Prostate gland (tissue), 2 donors: ENCODE measurements around the gene MRPL14. TPM values are rescaled to one million over a fixed set of nuclear protein-coding genes. Genes with fewer than 3 reads are reported as not detected.
A peak's percentile ranks its signal among the peaks of the same experiment; 100 is the strongest.

Source experiments
- DNase-seq: peaks from one replicate; pipeline ENCODE4 v3.0.0-alpha.2; 2019; ENCODE audit warnings: low spot score
- H3K27ac ChIP-seq, 2 donors: fragments of 200-600 bp; sonication (generic); 2 replicates each; pipeline ENCODE4 v1.5.1; 2017 to 2019
- H3K27me3 ChIP-seq: fragments of 200-600 bp; sonication (generic); replicated peaks from 2 replicates; pipeline ENCODE4 v1.5.1; 2019; ENCODE audit not compliant: insufficient read depth
- H3K36me3 ChIP-seq, 2 donors: fragments of 200-600 bp; sonication (generic); 1 replicate in 1 of 2; 2 replicates in 1 of 2; pipeline versions ENCODE4 v1.5.1 to v1.8.1; 2017 to 2019
- H3K4me1 ChIP-seq: fragments of 200-600 bp; sonication (generic); replicated peaks from 2 replicates; pipeline ENCODE4 v1.5.1; 2019
- H3K4me3 ChIP-seq, 2 donors: fragments of 200-600 bp; sonication (generic); 2 replicates each; pipeline ENCODE4 v1.5.1; 2017 to 2019
- H3K9me3 ChIP-seq: fragments of 200-600 bp; sonication (generic); 2 replicates; pipeline ENCODE4 v1.5.1; 2017
- POLR2A ChIP-seq: fragments of 450-650 bp; IDR thresholded peaks from one replicate; pipeline ENCODE4 v1.6.1; 2016; ENCODE audit warnings: antibody characterized with exemption, mild to moderate bottlenecking
- POLR2AphosphoS5 ChIP-seq: sonication (generic); formaldehyde crosslinking; IDR thresholded peaks from one replicate; pipeline ENCODE4 v1.6.1; 2017; ENCODE audit warnings: antibody characterized with exemption
- WGBS: methylation state at CpG from one replicate; pipeline ENCODE4 v1.1.5; 2018; 5-methylcytosine and 5-hydroxymethylcytosine counted together
- intact Hi-C: fragments of 100-400 bp; cut with DNase I; formaldehyde crosslinking; loops from one replicate; pipeline ENCODE4 v1.14.2; 2022
- total RNA-seq, 2 donors: library from RNA; depleted of rRNA; stranded (reverse); fragments of >200 nt; gene quantifications; one replicate each; pipeline ENCODE4 v1.1.0, GENCODE V29; 2016
- TF ChIP-seq, protein P1 (sequence below), 4 experiments: fragments of 200-600 bp in 2 of 4; fragments of 450-650 bp in 2 of 4; sonication (generic) in 2 of 4; IDR thresholded peaks; 1 replicate in 3 of 4; 2 replicates in 1 of 4; pipeline ENCODE4 v1.5.1; 2016 to 2019; ENCODE audit warnings: antibody characterized with exemption in 4 of 4, mild to moderate bottlenecking in 2 of 4, moderate library complexity in 2 of 4

Gene MRPL14
- total RNA-seq, 2 donors from 2014 or later = 35.7 to 48.1 TPM

DNA sequence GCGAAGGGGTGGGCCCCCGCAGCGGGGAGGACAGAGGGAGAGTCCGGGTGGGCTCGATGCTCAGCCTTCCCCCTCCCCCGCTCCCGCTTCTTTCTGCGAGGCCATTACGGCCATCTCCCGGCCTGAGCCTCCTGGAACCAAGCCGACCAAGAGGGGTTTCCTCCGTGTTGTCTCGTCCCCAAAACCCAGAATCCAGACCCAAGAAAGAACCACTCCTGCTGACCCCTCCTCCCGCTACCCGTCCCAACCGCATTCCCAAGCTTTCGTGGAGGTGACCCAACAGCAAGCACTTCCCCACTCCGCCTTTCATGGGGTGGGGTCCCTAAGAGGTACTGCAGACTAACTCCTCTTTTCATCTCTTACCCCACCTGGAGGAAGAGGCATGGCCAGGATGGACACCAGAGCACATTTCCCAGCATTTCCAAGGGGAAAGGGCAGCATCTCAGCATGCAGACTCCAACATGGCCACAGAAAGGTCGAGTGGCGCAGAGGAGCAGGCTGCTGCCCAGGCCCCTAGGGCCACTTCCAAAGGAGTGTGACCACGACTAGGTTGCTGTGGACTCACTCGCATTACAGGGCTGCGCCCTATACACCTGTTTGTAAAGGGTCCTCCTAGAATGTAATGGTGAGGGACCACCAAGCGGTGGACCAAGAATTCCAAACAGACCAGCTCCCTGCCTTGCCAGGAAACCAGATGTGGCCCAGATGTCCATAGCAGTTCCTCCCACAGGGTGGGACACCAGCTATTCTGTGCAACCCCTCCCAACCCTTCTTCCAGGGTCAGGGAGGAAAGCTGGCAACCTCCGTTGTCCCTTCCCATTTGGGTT, 53.4 kb downstream of the MRPL14 start:
- H3K4me3 ChIP-seq = peak overlapping the region; percentile 31 to 39
- peak overlapping the region; percentile 52 to 64 for H3K27ac ChIP-seq
- TF ChIP-seq POLR2AphosphoS5 (no peak), POLR2A (no peak)
- TF ChIP-seq, protein P1, sequence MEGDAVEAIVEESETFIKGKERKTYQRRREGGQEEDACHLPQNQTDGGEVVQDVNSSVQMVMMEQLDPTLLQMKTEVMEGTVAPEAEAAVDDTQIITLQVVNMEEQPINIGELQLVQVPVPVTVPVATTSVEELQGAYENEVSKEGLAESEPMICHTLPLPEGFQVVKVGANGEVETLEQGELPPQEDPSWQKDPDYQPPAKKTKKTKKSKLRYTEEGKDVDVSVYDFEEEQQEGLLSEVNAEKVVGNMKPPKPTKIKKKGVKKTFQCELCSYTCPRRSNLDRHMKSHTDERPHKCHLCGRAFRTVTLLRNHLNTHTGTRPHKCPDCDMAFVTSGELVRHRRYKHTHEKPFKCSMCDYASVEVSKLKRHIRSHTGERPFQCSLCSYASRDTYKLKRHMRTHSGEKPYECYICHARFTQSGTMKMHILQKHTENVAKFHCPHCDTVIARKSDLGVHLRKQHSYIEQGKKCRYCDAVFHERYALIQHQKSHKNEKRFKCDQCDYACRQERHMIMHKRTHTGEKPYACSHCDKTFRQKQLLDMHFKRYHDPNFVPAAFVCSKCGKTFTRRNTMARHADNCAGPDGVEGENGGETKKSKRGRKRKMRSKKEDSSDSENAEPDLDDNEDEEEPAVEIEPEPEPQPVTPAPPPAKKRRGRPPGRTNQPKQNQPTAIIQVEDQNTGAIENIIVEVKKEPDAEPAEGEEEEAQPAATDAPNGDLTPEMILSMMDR (IDR thresholded peaks at IDR 0.05) = no peak
- no peaks in the 10 kb centered on the region for H3K27me3 ChIP-seq
- peaks cover 11% of the 10 kb centered on the region for H3K4me1 ChIP-seq
- no peak for DNase-seq
- H3K9me3 ChIP-seq = no peaks in the 10 kb centered on the region
- intact Hi-C loops = loop anchor here (1.0 kb wide), 1 partner anchor 304 kb away; the partner anchor contains the start of gene VEGFA
- WGBS = 25% methylated on average over 25 of the region's 25 CpGs
- no peaks in the 10 kb centered on the region for H3K36me3 ChIP-seq

DNA sequence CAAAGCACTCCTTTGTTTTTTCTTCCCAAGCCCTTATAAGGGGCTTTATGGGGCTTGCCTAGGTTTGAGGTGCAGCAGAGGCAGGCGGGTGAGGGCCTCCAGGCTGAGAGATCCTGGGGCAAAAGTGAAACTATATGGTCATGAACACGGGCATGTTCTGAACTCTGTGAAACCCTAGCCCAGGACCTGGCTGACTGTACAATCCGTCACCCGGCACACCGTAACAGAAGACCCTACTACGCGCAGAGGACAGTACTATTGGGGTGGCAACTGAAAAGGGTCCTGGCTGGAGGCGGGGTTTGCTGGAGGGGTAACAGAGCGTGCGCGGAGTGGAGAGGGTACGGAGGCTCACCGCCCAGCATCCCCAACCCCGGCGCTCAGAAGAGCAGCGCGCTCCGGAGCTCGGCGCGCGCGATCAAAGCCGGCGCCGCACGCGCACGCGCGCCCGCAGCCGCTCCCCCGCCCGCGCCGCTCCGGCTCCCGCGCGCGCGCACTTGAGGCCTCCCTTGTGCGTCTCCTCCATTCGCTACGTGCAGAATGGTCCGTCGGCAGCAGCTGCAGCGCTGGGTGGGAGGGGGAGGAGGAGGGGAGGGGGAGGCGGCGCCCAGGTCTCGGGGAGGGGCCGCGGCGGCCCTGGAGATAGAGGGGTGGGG, 54.2 kb downstream of the MRPL14 start:
- Histone ChIP-seq H3K36me3 (no peaks in the 10 kb centered on the region), H3K4me3 (peak overlapping the region; percentile 31 to 39), H3K27ac (peak overlapping the region; percentile 52 to 64), H3K4me1 (peaks cover 11% of the 10 kb centered on the region), H3K9me3 (no peaks in the 10 kb centered on the region), H3K27me3 (no peaks in the 10 kb centered on the region)
- peak; percentile 76 for DNase-seq
- intact Hi-C loops = no loop called here
- TF ChIP-seq POLR2A = peak; percentile 47
- no peak for TF ChIP-seq POLR2AphosphoS5
- 5% methylated on average over 15 of the region's 55 CpGs for WGBS

GRCh38 chr6:44072452-44072958, 54.7 kb downstream of the MRPL14 start:
- H3K36me3 ChIP-seq = no peaks in the 10 kb centered on the region
- H3K4me1 ChIP-seq = peaks cover 11% of the 10 kb centered on the region
- peak overlapping the region; percentile 31 to 39 for H3K4me3 ChIP-seq
- TF ChIP-seq POLR2AphosphoS5 (no peak), POLR2A (no peak)
- TF ChIP-seq, protein P1 (IDR thresholded peaks at IDR 0.05) = no peak
- no peaks in the 10 kb centered on the region for H3K27me3 ChIP-seq
- H3K27ac ChIP-seq = peak overlapping the region; percentile 27 to 55
- WGBS = 82% methylated on average over 3 of the region's 4 CpGs
- no peak for DNase-seq
- intact Hi-C loops = no loop called here
- no peaks in the 10 kb centered on the region for H3K9me3 ChIP-seq

GRCh38 chr6:44071670-44072451, 55.4 kb downstream of the MRPL14 start:
- Histone ChIP-seq H3K9me3 (no peaks in the 10 kb centered on the region), H3K27ac (peak overlapping the region in 1 of 2 donors; percentile 9), H3K36me3 (no peaks in the 10 kb centered on the region), H3K27me3 (no peaks in the 10 kb centered on the region), H3K4me1 (peaks cover 11% of the 10 kb centered on the region), H3K4me3 (no peak overlapping the region)
- intact Hi-C loops = no loop called here
- 66% methylated on average over 8 of the region's 8 CpGs for WGBS
- DNase-seq = no peak
- TF ChIP-seq POLR2AphosphoS5 = no peak
- no peak for TF ChIP-seq POLR2A
- TF ChIP-seq, protein P1 (IDR thresholded peaks at IDR 0.05) = no peak
